ENCODE data around the gene TNFAIP6. TPM values are rescaled to one million over a fixed set of nuclear protein-coding genes. Genes with fewer than 3 reads are reported as not detected.

TNFAIP6 gene
- total RNA-seq, 1 experiment from 2014 or later = not detected

GRCh38 chr2:151394509-151394908 lies 37.1 kb downstream of the TNFAIP6 start:
- ChIA-PET POLR2A (no interaction called here), RAD21 (ENCODE audit: low non-redundant PET in 1 of 2, low total read pairs in 2 of 2, uncharacterized antibody in 2 of 2, unreplicated experiment in 2 of 2) (no interaction called here), CTCF (no interaction called here)
- no TSS peak for BruUV-seq (replicated peaks)
- Histone ChIP-seq H3K36me3 (ENCODE audit: control insufficient read depth in 1 of 2, insufficient read depth in 2 of 2, low read length in 2 of 2) (no peaks in the 10 kb centered on the region), H2AFZ (ENCODE audit: low read depth, low read length, poor library complexity, severe bottlenecking) (no peak overlapping the region), H3K4me3 (replicated peaks in 1 of 2; ENCODE audit: low read depth in 1 of 2, low read length in 2 of 2) (no peak overlapping the region), H3K9me2 (ENCODE audit: insufficient read depth) (no peaks in the 10 kb centered on the region), H3K79me2 (ENCODE audit: insufficient read depth, low read length) (no peaks in the 10 kb centered on the region), H3K9me3 (ENCODE audit: control insufficient read depth in 1 of 2, insufficient read depth in 1 of 2, low read depth in 1 of 2, low read length in 2 of 2) (no peaks in the 10 kb centered on the region), H3K4me1 (ENCODE audit: control insufficient read depth in 1 of 2, insufficient read depth in 2 of 2, low read length in 2 of 2) (no peaks in the 10 kb centered on the region), H3K27ac (ENCODE audit: low read depth, low read length) (no peak overlapping the region), H3K9ac (ENCODE audit: low read length) (no peak overlapping the region), H3K4me2 (ENCODE audit: low read length) (no peak overlapping the region), H4K20me1 (ENCODE audit: insufficient read depth) (no peaks in the 10 kb centered on the region), H3K27me3 (ENCODE audit: insufficient read depth, low read length) (no peaks in the 10 kb centered on the region)
- ATAC-seq = no peak
- no peak for TF ChIP-seq EGR1 (IDR thresholded peaks at IDR 0.05; ENCODE audit: low read depth)
- TF ChIP-seq, protein P1, sequence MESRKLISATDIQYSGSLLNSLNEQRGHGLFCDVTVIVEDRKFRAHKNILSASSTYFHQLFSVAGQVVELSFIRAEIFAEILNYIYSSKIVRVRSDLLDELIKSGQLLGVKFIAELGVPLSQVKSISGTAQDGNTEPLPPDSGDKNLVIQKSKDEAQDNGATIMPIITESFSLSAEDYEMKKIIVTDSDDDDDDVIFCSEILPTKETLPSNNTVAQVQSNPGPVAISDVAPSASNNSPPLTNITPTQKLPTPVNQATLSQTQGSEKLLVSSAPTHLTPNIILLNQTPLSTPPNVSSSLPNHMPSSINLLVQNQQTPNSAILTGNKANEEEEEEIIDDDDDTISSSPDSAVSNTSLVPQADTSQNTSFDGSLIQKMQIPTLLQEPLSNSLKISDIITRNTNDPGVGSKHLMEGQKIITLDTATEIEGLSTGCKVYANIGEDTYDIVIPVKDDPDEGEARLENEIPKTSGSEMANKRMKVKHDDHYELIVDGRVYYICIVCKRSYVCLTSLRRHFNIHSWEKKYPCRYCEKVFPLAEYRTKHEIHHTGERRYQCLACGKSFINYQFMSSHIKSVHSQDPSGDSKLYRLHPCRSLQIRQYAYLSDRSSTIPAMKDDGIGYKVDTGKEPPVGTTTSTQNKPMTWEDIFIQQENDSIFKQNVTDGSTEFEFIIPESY (IDR thresholded peaks at IDR 0.05; ENCODE audit: extremely low read depth, insufficient replicate concordance, low read length) = no peak
- TF ChIP-seq SRF (IDR thresholded peaks at IDR 0.05; ENCODE audit: low read depth) = no peak
- no peak for TF ChIP-seq ZNF274 (IDR thresholded peaks at IDR 0.05; ENCODE audit: low read depth, low read length)
- no peak for TF ChIP-seq TCF7L2 (IDR thresholded peaks at IDR 0.05; ENCODE audit: borderline replicate concordance, extremely low read depth, insufficient read depth, insufficient read length)
- no peak for TF ChIP-seq SP1 (IDR thresholded peaks at IDR 0.05; ENCODE audit: low read depth)
- no peak for TF ChIP-seq ZFX (IDR thresholded peaks at IDR 0.05)
- no peak for TF ChIP-seq SIN3A (IDR thresholded peaks at IDR 0.05; ENCODE audit: low read depth)
- TF ChIP-seq CTCF (IDR thresholded peaks at IDR 0.05 in 2 of 3, conservative IDR thresholded peaks at IDR 0.05 in 1 of 3; ENCODE audit: borderline replicate concordance in 1 of 3, insufficient read depth in 1 of 3, low read depth in 2 of 3, low read length in 2 of 3) = no peak
- intact Hi-C loops (cut with micrococcal nuclease) = no loop called here
- no peak for DNase-seq (ENCODE audit: low read depth, low spot score)
